UCSD-AML1 (cell line): ENCODE measurements around the gene EXOC6B.
A peak's percentile ranks its signal among the peaks of the same experiment; 100 is the strongest.

Experiments used
- DNase-seq: peaks from one replicate; lab custom pipeline; 2025; ENCODE audit not compliant: unreplicated experiment; lab: John Stamatoyannopoulos, UW

The EXOC6B gene

DNA sequence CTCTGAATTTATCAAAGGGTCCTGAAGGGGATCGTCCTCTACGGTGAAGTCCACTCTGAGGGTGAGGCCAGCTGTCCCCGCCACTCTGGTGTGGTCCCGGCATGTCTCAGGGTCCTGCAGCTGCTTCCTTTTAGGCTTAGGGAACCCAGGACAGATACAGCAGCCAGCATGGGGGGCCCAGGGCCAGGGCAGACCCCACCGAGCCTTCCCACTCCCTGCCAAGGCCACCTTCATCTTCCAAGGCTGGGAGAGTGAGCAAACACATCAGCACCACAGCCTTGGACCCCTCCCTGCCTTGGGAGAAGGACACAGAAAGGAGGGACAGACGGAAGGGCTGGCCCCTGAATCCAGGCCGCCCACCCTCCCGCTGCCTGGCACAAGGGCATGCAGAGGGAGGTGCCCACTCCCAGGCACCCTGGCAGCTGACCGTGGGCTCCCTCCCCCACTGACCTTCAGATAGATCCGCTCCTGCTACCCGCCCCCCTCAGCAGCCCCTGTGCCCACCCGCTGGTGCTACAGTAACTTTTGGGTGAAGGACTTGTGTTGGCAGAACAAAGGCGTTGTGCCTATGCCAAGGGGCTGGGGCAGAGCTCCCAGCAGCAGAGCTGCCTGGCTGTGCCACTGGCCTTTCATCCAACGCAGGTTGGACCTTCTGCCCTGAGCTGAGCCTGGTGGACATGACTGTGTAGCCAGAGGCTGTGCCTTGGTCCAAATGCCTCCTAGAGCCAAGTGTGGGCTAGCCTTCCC, 685.8 kb downstream of the EXOC6B start:
- DNase-seq: no peak

DNA sequence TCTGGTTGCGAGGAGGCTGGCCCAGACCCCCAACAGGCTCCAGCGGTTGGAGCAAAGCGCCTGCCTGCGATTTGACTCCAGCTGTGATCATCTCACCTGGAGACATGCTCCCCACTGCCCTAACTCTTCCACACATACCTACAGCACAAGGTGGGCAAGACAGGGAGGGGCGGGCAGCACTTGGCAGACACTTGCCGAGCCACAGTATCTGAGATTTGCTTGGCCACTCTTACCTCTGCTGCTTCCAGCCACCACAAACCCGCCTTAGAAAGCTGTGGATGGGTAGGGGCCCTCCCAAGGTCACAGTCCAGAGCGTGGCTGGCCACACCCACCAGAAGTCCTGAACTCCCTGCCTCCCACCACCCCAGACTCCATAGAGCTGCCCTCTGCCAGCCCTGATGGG, 686.4 kb downstream of the EXOC6B start:
- no peak for DNase-seq

DNA sequence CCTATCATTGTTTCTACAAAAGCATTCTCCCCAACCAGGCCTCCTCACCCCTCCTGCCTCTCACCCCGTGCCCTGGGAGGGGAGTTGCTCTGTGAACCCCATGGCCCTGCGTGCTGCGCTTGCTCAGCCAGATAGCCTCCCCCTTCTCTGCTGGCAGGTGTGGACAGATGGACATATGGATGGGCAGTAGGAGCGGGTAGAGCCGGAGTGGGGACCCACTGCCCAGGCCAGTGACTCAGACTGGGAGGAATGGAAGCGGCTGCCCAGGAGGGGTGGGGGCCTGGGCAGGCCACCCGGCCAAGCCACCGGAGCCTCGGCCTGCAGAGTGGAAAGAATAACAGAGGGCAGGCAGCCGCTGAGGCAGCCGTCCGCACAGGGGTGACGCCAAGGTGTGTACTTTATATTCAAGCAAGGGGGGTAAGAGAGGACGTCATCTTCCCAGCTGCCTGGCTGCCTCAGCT, 686.9 kb downstream of the EXOC6B start:
- DNase-seq: no peak

DNA sequence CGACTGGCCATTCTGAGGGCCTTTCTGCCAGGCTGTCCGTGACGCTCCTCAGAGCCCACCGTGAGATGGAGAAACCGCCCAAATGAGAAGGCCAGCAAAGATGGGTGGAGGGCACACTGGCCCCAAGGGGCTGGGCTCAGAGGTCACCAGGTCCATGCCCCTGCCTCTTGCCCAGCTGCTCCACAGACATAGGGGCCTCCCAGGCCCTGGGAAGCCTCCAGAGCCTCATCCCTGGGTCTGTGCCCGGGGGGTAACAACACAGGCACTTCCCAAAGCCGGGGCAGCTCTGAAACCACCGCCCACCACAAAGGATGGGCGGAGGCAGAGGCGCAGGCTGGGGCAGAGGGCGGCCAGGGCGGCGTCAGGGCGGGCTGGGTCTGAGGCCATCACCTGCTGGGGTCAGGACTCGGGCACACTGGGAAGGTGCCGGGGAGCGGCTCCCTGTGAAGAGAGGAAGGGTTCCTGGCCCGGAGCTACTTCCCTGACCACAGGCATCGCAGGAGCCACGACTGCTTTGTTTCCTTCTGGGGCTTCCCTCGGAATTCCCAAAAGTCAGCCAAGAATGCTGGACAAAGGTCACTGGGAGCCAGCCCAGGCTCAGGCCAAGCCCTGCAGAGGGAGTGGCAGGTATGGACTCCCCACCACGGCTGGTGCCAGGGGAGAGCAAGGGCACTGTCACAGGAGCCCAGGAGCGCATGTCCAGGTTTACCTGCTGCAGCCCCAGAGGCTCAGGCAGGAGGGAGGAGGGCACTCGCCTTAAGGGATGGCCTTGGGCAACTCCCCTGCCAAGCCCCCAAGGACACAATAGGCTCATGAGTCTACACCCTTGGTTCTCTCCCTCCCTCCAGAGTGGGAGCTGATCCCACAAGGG, 687.6 kb downstream of the EXOC6B start:
- DNase-seq: no peak

DNA sequence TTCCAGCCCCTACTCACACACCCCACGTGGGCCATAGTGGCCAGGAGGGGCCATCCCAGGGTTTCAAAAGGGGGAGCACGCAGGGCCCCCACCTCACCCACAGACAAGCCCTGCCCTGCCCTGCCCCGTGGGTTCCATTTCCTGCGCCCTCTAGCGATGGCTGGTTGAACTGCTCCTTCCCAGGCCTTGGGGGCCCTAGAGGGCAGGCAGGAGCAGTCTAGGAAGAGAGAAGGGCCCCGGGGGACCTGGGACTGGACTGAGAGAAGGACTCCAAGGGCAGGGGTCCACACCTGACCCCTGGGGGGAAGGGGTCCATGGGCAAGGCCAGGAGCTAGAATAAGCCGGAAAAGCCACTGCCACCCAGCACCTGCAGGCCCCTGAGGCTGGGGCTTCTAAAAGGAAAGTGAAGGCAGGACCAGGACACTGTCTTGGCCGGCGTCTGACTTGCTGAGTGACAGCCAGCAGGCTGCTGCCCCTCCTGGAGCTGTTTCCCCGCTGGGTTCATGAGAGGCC, 688.3 kb downstream of the EXOC6B start:
- DNase-seq: peak; percentile 72

DNA sequence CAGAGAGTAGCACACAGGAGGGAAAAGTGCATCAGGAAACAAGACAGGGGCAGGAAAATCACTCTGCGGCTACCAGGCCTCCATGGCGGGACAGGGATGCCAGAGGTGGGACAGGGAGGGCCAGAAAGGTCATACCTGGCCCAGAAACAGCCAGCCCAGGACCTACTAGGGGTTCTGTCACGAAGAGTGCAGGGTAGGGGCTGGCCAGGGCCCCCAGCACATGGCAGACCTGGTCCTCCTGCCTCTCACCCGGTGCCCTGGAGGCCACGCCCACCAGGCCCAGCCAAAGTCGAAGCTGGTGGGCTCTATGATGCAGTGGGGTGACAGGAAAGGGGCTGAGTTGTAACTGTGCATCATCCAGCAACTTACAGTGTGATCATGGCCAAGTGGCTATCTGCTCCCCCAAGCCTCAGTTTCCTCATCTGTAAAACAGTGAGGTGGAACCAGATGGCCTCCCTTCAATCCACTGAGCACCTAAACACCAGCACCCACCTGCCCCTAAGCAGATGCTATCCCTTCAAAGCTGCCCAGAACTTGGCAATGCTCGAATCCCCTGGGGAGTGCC, 688.8 kb downstream of the EXOC6B start:
- no peak for DNase-seq

DNA sequence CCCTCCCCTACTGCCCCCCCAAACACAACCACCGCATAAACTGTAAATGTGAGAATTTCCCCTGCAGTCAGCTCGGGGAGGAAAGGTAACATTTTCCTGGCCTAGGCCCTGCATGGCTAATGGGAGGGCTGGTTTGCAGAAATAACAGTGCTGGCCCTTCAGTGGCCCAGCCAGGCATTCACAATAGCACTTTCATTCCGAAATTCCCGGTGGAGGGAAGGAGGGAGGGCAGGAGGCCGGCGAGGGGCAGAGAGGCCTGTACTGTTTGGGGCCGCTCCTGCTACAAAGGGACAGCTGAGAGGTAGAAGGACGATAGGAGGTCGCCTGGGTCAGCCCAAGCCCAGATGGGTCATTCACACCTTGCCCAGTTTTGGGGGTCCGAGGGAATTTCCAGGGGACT, 689.5 kb downstream of the EXOC6B start:
- DNase-seq: no peak

DNA sequence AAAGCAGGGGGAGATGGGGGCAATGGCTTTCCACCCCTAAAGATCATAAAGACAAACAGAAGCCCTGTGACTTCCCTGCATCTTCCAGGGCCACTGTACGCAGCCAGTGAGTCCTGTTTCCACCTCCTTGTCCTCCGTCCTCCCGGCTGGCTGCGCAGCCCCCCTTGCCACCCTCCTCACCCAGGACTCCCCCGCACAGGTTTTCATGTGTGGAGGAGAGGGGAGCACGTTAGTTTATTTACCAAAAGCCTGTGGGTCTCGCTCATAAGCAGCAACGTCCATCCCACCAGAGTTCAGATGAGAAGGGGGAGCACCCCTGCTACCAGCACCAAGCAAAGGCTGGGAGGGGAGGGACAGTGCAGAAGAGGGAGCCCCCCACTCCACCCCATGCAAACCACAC, 689.9 kb downstream of the EXOC6B start:
- no peak for DNase-seq

DNA sequence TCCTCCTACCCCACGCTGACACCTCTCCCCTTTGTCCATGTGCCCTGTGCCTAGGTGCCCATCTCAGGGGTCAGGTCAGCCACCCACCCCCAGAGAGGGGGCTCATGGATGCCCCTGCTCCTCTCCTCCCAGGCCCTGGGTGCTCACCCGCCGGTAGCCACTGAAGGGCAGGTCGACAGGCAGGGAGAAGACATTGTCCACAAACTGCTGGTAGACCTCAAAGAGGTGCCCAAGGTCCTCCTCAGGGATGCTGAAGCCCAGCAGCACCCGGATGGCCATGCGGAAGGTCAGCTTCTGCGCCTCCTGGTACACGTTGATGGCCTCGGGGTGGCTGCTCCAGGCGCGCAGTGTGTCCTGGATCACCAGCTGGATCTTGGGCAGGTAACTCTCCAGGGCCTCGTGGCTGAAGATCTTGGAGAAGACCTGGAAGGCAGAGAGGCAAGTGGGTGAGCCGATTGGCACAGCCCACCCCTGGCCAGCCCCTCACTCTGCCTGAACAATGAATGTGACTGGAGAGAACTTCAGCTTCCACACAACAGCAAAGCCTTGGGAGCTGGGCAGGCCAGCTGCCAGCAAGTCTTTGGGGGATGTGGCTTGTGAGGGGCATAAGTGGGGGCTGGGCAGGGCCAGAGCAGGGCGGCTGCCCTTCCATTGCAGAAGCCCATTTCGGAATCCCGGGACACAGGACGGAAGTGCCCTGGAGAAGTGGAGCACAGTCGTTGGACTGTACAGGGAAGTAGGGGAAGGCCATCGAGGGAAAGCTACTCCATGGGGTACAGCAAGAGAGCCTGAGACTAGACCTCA, 690.6 kb downstream of the EXOC6B start:
- DNase-seq: no peak

DNA sequence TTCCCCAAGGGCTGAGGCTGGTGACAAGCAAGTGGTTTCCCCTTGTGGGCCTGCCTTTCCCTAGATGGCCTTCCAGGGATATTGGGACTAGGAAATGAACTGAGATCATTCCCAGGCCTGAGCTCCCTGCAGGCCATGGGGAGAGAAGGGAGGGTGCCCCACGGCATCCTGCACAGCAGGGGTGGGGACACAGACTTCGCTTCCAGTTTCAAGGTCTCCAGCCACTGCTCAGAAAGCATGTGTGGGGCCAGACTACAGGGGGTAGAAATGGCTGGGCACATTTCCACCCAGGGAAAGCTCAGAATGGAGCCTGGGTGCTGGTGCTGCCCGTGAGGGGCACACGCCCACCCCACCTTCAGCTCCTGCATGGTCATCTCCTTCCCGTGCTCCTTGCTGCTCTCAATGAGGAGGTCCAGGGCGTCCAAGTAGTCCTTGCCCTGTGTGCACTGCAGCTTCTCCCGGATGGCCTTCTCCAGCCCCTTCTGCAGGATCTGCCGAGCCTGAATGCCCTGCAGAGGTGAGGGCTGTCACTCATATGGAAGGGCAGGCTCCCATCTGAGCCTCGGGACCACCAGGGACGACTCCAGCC, 691.3 kb downstream of the EXOC6B start:
- DNase-seq: no peak

DNA sequence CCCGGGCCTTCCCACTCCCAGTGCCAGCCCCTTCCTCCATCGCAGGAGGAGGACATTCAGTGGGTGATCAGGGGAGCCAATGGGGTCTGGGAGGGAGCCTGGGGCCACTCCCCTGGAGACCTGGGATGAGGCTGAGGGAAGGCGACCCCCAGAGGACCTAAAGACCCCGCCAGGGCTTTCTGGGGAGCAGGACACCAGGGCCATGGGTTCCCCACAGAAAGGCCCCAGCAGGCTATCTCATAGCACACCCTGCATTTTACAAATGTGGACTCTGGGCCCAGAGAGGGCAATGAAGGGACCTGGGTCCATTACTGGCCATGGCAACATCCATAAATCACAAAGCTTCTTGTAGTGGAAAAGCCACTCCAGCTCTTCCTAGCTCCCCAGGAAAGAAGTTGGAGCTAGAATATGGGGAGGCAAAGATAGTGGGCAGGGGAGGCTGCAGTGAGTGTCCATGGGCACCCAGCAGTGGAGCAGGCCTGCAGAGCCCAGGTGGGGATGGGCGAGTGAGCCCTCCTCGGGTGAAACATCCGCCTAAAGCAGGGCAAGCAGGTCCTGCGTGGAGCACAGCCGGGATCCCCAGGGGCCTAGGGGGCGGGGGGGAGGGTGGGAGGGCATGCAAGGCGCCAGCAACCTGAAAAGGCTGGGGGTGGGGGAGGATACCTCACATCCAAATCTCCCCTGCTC, 692.0 kb downstream of the EXOC6B start:
- DNase-seq: no peak

DNA sequence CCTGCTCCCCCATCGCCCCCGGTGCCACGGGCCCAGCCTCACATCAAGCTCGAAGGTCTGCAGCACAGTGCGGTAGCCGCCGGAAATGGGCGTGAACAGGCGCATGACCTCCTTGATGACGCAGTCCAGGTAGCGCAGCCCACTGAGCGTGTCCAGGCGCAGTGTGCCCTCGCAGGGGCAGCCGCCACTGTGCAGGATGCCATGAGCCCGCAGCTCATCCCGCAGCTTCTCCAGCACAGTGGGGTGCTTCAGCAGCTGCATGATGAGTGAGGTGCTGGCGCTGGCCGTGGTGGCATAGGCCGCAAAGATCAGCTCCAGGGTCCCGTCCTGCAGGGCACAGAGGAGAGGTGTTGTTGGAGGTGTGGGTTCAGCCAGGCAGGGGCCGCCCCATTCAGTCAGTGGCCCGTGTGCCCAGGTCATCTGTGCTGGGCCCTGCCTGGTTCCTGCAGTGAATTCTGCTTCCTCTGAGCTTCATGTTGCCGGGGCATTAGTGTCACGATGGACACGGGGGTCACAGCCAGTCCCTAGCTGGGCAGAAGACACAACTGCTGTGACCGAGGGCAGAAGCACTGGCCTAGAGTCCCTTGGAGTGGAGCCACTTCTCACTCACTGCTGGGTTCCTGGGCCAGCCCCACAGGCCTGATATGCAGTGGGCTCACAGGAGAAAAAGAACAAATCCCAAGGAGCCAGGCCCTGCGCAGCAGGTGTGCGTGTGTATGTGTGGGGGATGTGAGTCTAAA, 692.7 kb downstream of the EXOC6B start:
- no peak for DNase-seq

DNA sequence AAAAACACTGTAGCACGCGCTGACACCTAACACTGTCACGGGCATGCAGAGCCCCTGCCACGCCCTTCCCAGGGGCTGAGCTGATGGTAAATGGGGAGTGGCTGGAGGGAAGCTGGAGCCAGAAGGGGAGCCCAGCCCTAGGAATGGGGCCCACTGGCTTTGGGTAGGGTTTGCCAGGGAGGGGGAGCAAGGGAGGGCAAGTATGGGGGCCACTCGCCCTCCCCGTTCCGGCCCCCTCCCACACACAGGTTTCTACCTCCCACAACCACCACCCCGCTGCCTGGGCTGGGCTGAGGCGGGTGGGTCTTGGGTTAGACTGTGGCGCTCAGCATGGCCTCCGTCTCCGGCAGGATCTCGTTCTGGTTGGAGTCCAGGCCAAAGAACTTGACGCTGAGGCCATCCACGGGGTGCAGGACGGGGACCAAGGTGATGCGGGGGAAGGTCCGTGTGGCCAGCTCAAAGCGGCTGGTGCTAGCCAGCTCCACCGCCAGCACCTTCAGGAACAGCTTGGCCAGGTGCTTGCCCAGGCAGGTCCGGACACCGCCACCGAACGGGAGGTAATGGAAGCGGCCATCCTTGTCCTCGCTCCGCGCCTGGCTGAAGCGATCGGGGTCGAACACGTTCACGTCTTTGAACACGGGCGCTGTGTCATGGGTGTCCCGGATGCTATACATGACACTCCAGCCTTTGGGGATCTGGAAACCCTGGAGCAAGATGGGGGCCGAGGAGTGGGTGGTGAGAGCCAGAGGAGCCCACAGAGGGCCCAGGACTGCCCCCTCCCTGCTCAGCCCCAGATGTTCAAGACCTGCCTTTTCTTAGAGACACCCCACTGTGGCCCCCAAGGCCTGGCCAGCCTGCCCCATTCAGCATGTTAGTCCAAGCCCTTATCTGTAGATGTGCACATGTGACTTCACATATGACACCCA, 693.7 kb downstream of the EXOC6B start:
- DNase-seq: no peak

DNA sequence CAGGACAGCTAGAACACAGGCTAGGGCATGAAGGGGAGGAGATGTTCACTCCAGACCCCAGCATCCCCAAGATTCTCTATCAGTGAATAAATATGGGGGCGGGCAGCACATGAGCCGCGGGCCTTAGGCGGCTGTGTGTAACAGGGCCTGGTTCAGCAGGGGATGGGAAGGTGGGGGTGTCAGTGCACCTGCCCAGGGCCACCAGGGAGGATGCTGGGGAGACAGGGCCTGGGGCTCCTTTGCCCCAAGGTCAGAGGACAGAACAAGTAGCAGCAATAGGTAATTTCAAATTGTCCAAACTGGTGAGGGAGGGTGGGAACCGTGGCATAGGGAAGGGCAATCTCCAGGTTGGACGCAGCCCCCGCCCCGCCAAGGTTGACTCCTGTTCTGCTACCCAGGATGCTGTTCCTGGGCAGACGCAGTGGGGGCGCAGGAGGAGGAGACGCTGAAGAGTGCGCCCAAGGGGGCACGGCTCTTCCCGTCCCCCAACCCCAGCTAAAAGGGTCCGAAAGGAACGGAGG, 694.4 kb downstream of the EXOC6B start:
- no peak for DNase-seq

DNA sequence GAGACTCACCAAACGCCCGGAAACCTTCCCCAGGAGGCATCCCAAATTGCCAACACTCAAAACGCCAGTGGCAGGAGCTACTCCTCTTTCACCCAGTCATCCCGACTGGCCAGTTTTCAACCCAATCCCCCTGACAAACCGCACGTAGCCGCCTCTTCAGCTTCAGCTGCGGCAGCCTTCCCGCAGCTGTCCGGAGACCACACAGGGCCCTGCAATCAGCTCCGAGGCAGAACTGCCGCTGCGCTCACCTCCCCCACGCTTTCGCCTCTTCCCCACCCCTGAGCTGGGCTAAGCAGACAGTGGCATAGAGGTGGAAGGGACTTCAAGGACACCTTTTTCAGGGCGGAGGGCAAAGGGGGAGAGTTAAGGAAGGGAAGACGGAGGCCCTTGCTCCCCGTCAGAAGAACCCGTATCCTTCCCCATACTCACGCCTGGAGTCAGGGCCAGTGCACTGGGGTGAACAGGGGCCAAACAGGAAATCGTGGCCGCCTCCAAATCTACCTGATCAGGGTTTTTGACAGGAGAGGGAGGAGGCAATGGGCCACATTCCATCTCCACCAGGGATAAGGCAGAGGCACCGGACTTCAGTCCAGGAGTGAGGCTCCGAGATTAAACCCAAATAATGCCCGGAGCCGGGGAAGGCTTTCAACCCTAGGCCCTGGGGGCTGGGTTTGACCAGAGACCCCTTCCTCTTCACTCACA, 695.0 kb downstream of the EXOC6B start:
- no peak for DNase-seq

DNA sequence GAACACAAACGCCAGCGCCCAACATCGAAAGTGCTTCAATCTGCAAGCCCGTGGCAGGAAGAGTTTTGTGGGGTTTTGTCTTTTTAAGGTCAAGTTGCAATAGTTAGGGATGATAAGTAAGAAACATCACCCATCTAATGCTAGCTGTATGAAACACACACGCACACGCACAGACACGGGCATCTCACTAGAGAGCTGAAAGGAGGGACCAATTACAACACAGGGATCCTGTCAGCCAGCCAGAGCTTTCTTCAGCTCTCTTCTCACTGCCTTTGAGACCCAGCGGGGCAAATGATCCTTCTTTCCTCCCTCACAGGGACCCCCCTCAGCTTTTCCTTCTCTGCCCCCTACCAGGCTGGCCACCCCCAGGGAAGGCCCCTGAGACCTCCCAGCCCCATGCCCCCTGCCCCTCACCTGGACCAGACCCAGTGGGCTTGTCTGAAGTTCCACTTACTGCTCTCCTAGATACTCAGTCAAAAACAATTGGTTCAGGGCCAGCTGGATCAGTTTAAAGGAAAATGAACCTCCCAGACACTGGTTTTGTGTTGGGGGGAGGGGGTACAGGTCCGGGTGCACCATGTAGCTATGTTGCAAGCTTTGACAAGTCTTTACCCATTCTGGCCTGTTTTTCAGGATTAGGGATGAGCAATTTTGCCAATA, 696.0 kb downstream of the EXOC6B start:
- no peak for DNase-seq

DNA sequence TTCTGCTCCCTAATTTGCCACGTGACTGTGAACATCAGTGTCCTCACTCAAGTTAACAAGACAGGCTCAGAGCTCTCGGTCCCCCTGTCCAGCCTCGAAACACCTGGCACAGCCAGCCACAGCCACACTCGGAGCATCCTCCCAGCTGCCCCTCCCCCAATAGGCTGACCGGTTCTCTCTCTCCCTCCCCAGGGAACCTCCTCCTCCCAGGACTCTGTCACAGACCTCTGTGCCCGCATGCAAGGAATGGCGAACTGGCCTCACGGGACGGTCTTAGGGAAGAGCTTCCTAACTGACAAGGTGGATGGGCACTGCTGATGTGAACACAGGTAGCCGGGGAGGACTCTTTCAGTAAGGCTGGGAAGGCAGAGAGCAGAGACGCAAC, 697.0 kb downstream of the EXOC6B start:
- no peak for DNase-seq
